Spleen (tissue), 11 donors: ENCODE results near the gene PDE8A. TPM values are rescaled to one million over a fixed set of nuclear protein-coding genes. Genes with fewer than 3 reads are reported as not detected.

ENCODE experiments used
- DNase-seq: peaks from one replicate; pipeline ENCODE4 v3.0.0-alpha.2; 2020
- H3K27ac ChIP-seq, 8 donors: fragments of 200-600 bp; sonication (generic) in 7 of 8; 1 replicate in 4 of 8; 2 replicates in 4 of 8; pipeline versions ENCODE4 v1.5.0 to v1.8.0; 2016 to 2021; ENCODE audit warnings: inconsistent platforms in 4 of 8, mild to moderate bottlenecking in 4 of 8, moderate library complexity in 1 of 8
- H3K27me3 ChIP-seq, 7 donors: fragments of 200-600 bp; sonication (generic) in 6 of 7; replicated peaks in 1 of 7; 1 replicate in 4 of 7; 2 replicates in 3 of 7; pipeline versions ENCODE4 v1.5.0 to v1.8.0; 2016 to 2021; ENCODE audit warnings: inconsistent platforms in 3 of 7, mild to moderate bottlenecking in 1 of 7
- H3K36me3 ChIP-seq, 6 donors: fragments of 200-600 bp; sonication (generic) in 5 of 6; 1 replicate in 4 of 6; 2 replicates in 2 of 6; pipeline versions ENCODE4 v1.5.0 to v1.8.0; 2016 to 2021; ENCODE audit warnings: inconsistent platforms in 2 of 6
- H3K4me1 ChIP-seq, 6 donors: fragments of 200-600 bp; sonication (generic) in 5 of 6; 1 replicate in 3 of 6; 2 replicates in 3 of 6; pipeline versions ENCODE4 v1.5.0 to v1.8.0; 2016 to 2021; ENCODE audit warnings: inconsistent platforms in 3 of 6
- H3K4me3 ChIP-seq, 8 donors: fragments of 200-600 bp; sonication (generic) in 7 of 8; 1 replicate in 4 of 8; 2 replicates in 4 of 8; pipeline versions ENCODE4 v1.5.0 to v1.8.0; 2016 to 2021; ENCODE audit warnings: inconsistent platforms in 4 of 8, mild to moderate bottlenecking in 4 of 8, moderate library complexity in 2 of 8
- H3K9me3 ChIP-seq, 8 donors: fragments of 200-600 bp; sonication (generic) in 7 of 8; 1 replicate in 4 of 8; 2 replicates in 4 of 8; pipeline versions ENCODE4 v1.5.0 to v1.8.0; 2016 to 2021; ENCODE audit warnings: inconsistent platforms in 4 of 8
- CTCF ChIP-seq, 11 experiments: fragments of 200-600 bp in 7 of 11; fragments of 450-650 bp in 4 of 11; sonication (generic) in 4 of 11; IDR thresholded peaks in 8 of 11; conservative IDR thresholded peaks in 3 of 11; 1 replicate in 7 of 11; 2 replicates in 4 of 11; pipeline versions ENCODE4 v1.4.0 to v1.8.0; 2016 to 2021; ENCODE audit warnings: antibody characterized with exemption in 11 of 11, inconsistent platforms in 4 of 11, mild to moderate bottlenecking in 1 of 11
- POLR2A ChIP-seq, 3 donors: fragments of 450-650 bp; IDR thresholded peaks; one replicate each; pipeline ENCODE4 v1.5.1; 2017; ENCODE audit warnings: antibody characterized with exemption in 3 of 3, mild to moderate bottlenecking in 1 of 3
- POLR2AphosphoS5 ChIP-seq, 3 donors: sonication (generic); formaldehyde crosslinking; IDR thresholded peaks; one replicate each; pipeline ENCODE4 v1.5.1; 2017; ENCODE audit warnings: antibody characterized with exemption in 3 of 3
- WGBS, 5 donors: extraction: QIAGEN DNeasy Blood & Tissue Kit in 3 of 5; methylation state at CpG; one replicate each; pipeline versions ENCODE4 v1.1.5 to v1.1.7; 2013 to 2018; 5-methylcytosine and 5-hydroxymethylcytosine counted together
- intact Hi-C: fragments of 100-400 bp; cut with DNase I; formaldehyde crosslinking; loops from one replicate; pipeline ENCODE4 v1.15.0; 2023; ENCODE audit warnings: low total_unique reads
- polyA plus RNA-seq, 3 donors: library from polyadenylated mRNA; stranded (reverse); fragments of 200-250 nt; gene quantifications; one replicate each; pipeline ENCODE4 v1.2.1, GENCODE V29; 2013
- total RNA-seq, 7 donors: library from RNA; depleted of rRNA in 3 of 7; stranded (reverse); fragments of >200 nt in 3 of 7; fragmentation: NEBNext Ultra II Directional in 4 of 7; extraction: Animal tissue kit (Norgen Biotek cat#: 25700) in 4 of 7; gene quantifications; one replicate each; pipeline versions ENCODE4 v1.1.0 to v1.2.1, GENCODE V29; 2016 to 2021
- donor health status: healthy with polysubstance abuse.
- donor health status: DM: no; HTN: no; CAD: no; lungs with moderate emphysema.
- donor health status: DM: no; HTN: no; CAD: no.
- donor health status: Bipolar disorder and iron deficiency.
- donor health status: healthy.
- donor health status: DM: no; HTN: no; CAD: no.
- donor health status: DM: yes; HTN: yes; CAD: no.

PDE8A gene
- total and polyA plus RNA-seq, 10 donors, result 13.2 to 52.2 (median 30.6) TPM

DNA sequence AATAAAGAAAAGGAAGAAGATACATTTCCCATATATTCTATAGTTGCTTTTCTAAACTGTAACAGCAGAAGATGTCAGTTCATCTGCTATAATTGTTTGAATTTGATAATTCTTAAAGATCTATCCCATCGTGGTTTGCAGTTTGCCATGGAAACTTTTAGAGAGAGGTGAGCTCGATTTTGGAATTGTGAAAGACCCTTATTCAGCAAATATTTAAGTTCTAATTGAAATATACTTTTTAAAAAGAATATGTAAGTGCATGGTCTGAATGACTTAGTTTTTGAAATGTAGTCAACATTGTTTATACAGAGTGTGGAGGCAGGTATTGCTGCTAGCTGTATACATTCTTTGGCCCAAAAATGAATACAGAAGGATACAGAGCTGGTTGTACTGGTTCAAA, 127.7 kb downstream of the PDE8A start:
- H3K27ac ChIP-seq, result no peak overlapping the region
- intact Hi-C loops, result no loop called here
- H3K36me3 ChIP-seq, result peaks cover 0 to 60% (median 15%) of the 10 kb centered on the region in 6 donors
- 89 to 98% (median 93%) methylated on average over 2 of the region's 2 CpGs for WGBS, 5 donors
- no peaks in the 10 kb centered on the region for H3K4me1 ChIP-seq
- no peak overlapping the region for H3K4me3 ChIP-seq
- no peak for DNase-seq
- no peaks in the 10 kb centered on the region for H3K27me3 ChIP-seq
- H3K9me3 ChIP-seq, result no peaks in the 10 kb centered on the region
- TF ChIP-seq CTCF (IDR thresholded peaks at IDR 0.05 in 8 of 11, conservative IDR thresholded peaks at IDR 0.05 in 3 of 11) (no peak), POLR2AphosphoS5 (IDR thresholded peaks at IDR 0.05) (no peak), POLR2A (IDR thresholded peaks at IDR 0.05) (no peak)

DNA sequence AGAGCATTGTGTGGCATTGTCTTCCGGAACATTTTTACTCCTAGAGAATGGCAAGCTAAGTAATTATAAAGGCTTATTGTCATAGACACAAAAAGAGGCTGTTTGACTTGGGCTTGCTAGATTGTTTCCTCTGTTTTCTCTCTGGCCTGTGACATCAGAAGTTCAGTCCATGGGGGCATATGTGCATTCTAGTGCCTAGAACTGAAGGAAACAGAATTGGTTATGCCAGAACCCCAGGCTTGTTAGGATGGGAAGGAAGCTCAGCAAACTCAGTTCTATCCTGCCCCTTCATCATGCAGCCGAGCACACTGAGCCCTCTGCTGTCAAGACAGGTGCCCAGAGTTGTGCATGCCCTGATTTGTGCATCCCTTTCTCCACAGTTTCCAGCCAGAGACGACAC, 131.3 kb downstream of the PDE8A start:
- Histone ChIP-seq H3K27me3 (no peaks in the 10 kb centered on the region), H3K36me3 (peaks cover 0 to 78% (median 31%) of the 10 kb centered on the region in 6 donors), H3K9me3 (no peaks in the 10 kb centered on the region), H3K4me3 (no peak overlapping the region), H3K27ac (no peak overlapping the region), H3K4me1 (no peaks in the 10 kb centered on the region)
- no peak for TF ChIP-seq CTCF (IDR thresholded peaks at IDR 0.05 in 8 of 11, conservative IDR thresholded peaks at IDR 0.05 in 3 of 11)
- no peak for TF ChIP-seq POLR2AphosphoS5 (IDR thresholded peaks at IDR 0.05)
- TF ChIP-seq POLR2A (IDR thresholded peaks at IDR 0.05), result no peak
- DNase-seq, result no peak
- intact Hi-C loops, result no loop called here
- 61 to 97% (median 64%) methylated on average over 3 of the region's 3 CpGs for WGBS, 5 donors

GRCh38 chr15:85114886-85115285, 133.2 kb downstream of the PDE8A start:
- no peak overlapping the region for H3K4me3 ChIP-seq
- H3K27me3 ChIP-seq, result no peaks in the 10 kb centered on the region
- intact Hi-C loops, result no loop called here
- H3K36me3 ChIP-seq, result peaks cover 0 to 74% (median 28%) of the 10 kb centered on the region in 6 donors
- TF ChIP-seq POLR2AphosphoS5 (IDR thresholded peaks at IDR 0.05), result no peak
- H3K9me3 ChIP-seq, result no peaks in the 10 kb centered on the region
- no peaks in the 10 kb centered on the region for H3K4me1 ChIP-seq
- DNase-seq, result no peak
- H3K27ac ChIP-seq, result no peak overlapping the region
- 89 to 96% (median 95%) methylated on average over 4 of the region's 4 CpGs for WGBS, 5 donors

DNA sequence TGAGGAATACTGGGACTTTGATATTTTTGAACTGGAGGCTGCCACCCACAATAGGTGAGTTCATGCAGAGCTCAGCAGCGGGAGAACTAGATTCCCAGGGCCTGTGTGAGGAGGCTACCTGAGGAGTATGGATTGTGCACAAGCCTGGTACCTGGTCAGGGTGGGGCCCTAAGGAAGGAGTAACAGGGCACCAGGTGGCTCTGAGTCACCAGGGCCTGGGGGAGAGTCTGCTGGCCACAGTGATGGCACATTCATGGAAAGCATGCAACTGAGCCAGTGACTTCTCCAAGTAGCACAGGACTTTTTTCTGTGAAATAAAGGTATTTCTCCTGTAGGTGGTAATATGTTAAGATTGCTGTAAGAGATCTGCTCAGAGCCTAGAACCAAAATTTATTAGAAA, 134.4 kb downstream of the PDE8A start:
- Histone ChIP-seq H3K27ac (no peak overlapping the region), H3K36me3 (peaks cover 0 to 80% (median 31%) of the 10 kb centered on the region in 6 donors), H3K9me3 (no peaks in the 10 kb centered on the region), H3K27me3 (no peaks in the 10 kb centered on the region), H3K4me3 (no peak overlapping the region), H3K4me1 (no peaks in the 10 kb centered on the region)
- intact Hi-C loops, result no loop called here
- WGBS, 5 donors, result 96 to 100% (median 96%) methylated on average over 1 of the region's 1 CpG
- no peak for DNase-seq
- TF ChIP-seq POLR2AphosphoS5 (IDR thresholded peaks at IDR 0.05) (no peak), CTCF (IDR thresholded peaks at IDR 0.05 in 8 of 11, conservative IDR thresholded peaks at IDR 0.05 in 3 of 11) (no peak), POLR2A (IDR thresholded peaks at IDR 0.05) (no peak)

DNA sequence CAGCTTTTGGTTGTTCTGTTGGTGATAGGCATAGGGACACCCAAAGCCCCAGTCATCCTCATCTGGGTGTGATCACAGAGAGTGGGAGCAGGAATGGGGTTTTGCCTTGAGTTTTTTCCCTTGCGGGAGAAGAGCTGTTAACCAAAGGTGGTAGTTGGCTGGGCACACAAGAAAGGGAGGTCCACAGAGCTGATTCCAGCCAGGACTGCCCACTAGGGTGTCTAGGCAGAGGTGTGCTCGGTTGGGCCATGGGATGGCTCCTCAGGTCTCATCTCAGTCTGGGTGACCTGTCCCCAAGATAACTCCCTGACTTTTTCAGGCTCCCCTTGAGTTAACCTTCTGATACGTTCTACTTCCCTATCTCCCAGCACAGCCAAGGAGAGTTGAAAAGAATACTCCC, 134.8 kb downstream of the PDE8A start:
- TF ChIP-seq POLR2A (IDR thresholded peaks at IDR 0.05), result no peak
- no peak for TF ChIP-seq POLR2AphosphoS5 (IDR thresholded peaks at IDR 0.05)
- no peak for TF ChIP-seq CTCF (IDR thresholded peaks at IDR 0.05 in 8 of 11, conservative IDR thresholded peaks at IDR 0.05 in 3 of 11)
- H3K36me3 ChIP-seq, result peaks cover 0 to 83% (median 33%) of the 10 kb centered on the region in 6 donors
- WGBS, 5 donors, result 78 to 96% (median 93%) methylated on average over 3 of the region's 3 CpGs

More for the DNA sequence above, 134.8 kb downstream of the PDE8A start:
- no peak overlapping the region for H3K27ac ChIP-seq
- intact Hi-C loops, result no loop called here
- H3K4me3 ChIP-seq, result no peak overlapping the region
- no peaks in the 10 kb centered on the region for H3K9me3 ChIP-seq
- DNase-seq, result no peak
- no peaks in the 10 kb centered on the region for H3K4me1 ChIP-seq
- no peaks in the 10 kb centered on the region for H3K27me3 ChIP-seq
